Stimulated activated CD4-positive, alpha-beta T cell treated with anti-CD3 and anti-CD28 coated beads, Interleukin-15, amount 100 ng/mL, for 1 hour (primary cell): ENCODE data around the gene MCM6.

Experiments used
- DNase-seq, 2 donors: peaks; one replicate each; pipeline ENCODE4 v3.0.0-alpha.2; 2020; ENCODE audit warnings: low read depth in 1 of 2, low spot score in 1 of 2

Gene MCM6

DNA sequence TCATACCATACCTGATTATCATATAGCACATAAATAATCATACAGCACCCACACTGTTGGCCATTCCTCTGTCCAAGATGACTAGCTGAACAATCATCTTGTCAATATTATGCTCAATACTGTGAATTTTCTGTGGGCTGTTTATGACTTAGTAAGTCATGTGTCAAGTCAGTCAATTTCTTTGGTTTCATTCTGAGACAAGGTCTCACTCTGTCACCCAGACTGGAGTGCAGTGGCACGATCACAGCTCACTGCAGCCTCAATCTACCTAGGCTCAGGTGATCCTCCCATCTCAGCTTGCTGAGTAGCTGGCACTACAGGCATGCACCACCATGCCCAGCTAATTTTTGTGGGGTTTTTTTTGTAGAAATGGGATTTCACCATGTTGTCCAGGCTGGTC is 5.7 kb downstream of the MCM6 start:
- no peak for DNase-seq

DNA sequence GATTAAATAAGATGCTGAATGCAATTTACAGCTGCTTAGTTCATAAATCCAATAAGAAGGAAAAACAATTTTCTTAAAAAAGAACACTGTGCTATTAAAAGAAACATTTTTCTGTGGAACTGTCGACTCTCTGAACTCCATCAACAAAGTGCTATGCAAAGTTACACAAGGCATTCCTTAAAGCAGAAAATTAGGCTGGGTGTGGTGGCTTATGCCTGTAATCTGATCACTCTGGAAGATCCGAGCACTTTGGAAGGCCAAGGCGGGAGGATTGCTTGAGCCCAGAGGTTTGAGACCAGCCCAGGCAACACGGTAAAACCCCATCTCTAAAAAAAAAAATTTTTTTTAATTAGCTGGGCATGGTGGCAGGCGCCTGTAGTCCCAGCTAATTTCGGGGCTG is 13.0 kb downstream of the MCM6 start:
- no peak for DNase-seq

DNA sequence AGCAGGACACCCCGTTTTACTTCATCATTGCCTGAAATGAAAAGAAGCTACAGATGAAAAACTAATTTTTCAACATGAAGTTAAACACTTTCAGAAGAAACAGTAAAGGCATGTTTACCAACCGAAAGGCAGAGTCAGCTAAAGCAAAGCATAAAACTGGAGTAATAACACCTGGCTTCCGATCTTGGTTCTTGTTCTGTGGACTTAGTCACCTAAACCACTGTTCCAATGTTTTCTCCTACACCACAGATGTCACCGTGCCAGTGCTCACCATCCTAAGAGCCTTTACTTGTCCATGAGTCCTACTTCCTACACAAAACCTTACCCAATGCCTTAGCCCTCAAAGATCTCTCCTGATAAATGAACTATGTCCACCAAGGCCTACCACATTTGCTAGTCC is 13.5 kb downstream of the MCM6 start:
- no peak for DNase-seq

DNA sequence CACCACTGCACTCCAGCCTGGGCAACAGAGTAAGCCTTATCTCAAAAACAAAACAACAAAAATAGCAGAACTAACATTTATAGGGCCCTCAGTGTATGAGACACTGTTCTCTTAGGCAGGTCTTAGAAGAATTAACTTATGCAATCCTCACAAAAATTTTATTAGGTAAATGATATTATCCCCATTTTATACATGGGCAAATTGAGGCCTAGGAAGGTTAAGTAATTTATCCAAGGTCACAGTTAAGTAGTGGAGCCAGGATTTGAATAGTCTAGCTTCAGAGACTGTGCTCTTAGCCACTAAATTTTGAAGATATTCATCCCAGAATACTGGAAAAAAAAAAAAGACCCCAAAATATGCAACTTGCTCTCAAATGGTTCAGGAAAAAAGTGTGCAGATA is 22.8 kb downstream of the MCM6 start:
- DNase-seq = no peak

DNA sequence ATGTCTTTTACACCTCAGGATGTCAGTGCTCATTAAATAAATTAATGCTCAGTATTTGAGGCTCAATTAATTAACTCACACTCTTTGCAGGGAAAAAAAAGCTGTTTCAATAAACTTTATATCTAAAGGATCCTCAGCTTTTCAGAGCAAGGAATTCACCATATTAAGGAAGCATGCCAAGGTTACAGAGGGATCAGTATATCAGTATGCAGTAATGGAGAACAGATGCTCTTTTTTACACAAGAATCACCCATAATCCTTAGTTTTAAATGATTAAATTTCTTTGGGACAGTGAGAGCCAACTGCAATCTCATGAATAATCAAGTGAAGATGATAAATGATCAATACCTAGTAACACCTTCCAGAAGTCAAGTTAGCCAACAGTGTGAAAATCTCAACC is 24.4 kb downstream of the MCM6 start:
- no peak for DNase-seq

DNA sequence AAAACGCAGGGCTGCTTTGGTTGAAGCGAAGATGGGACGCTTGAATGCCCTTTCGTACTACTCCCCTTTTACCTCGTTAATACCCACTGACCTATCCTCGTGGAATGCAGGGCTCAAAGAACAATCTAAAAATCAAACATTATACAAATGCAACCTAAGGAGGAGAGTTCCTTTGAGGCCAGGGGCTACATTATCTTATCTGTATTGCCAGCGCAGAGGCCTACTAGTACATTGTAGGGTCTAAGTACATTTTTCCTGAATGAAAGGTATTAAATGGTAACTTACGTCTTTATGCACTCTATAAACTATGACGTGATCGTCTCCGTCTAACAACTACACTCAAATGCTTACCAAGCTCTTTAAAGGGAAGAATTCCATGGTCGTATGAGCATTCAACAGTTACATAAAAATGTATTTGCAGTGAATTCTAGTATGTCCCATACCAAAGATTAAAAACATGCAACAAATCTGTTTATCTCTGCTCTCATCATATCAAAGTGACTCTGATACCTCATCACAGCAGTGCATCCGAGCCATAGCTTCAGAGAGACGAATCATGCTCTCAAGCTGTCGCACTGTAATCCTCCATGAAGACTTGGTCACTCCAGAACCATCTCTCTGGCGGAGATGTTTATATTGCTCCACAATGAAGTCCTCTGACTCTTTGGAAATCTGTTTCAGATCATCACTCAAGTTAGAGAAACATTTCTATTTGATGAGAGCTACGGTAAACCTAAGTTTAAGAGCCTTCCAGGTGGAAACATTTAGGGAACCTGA is 25.2 kb downstream of the MCM6 start:
- no peak for DNase-seq

DNA sequence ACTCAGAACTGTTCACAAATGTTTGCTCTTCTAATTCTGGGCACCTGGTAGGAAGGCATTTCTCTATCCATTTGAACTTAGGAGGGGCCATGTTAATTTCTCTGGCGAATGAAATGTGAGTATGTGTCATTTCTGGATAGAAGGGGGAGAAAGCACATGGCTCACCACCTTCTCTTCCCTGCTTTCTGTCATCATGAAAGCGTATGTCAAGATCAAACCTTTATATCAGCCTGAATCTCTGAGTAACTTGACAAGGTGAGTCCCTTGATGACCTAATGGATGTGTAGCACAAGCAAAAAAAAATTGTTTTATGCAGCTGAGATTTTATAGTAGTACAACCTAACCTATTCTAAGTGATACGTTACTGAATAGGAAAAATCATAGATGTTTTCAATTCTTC is 27.2 kb downstream of the MCM6 start:
- DNase-seq = no peak

DNA sequence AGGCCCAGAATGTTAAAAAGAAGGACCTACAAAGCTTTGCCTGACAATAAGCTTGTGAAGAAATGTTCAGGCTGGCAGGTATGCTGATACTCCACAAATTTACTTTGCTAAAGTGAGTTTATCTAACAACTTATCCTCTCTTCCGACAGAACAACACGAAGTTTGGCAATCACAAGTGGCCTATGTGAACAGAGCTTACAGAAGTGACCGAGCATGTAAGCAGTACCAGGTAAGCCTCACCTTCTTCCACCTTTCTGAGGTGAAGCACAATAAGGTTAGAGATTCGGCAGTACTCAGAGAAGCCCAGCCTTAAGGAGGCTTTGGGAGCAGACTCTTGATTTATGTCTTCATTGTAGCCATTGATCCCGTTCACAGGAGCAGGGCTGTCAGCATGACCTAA is 30.2 kb downstream of the MCM6 start:
- no peak for DNase-seq

DNA sequence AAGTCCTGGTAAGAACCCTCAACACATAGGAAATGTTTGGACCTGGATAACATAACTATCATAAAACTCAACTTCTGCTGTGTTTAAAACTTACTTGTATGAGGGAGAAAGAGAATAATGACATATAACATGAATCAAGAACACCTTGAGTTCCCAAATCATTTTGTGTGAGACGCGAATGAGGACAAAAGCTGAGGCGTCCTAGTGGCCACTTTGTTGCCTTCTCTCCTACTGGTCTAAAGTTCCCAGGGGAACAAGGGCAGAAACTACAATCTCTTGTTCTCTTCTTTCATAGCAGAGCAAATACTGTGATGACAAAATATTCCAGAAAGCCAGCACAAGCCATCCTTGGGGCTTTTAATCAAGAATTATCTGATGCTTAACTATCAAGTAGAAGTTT is 31.0 kb downstream of the MCM6 start:
- DNase-seq = no peak

DNA sequence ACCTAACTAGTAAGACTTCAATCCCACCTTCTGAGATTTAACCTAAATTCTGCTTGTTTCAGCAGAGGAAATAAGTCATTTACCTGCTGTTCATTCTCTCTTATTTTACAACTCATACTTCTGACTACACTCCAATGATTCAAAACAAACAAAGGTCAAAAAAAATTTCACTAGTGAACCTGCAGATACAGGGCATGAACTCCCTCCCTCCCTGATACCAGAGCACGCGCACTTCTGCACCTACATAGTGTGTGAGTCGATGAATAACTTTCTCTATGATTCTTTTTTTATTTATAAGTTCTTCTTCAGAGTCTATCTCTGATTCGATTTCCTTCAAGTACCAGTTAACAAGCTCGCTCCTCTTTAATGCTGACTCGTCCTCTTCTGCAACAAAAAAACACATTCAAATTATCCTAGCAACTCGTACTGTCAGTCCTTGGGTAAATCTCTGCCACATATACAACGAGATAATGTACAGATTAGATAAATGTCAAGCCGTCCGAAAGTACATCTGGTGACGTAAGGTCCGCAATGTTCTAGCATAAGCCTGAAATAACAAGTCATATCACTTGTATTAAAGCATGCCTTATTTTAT is 31.8 kb downstream of the MCM6 start:
- DNase-seq = no peak

DNA sequence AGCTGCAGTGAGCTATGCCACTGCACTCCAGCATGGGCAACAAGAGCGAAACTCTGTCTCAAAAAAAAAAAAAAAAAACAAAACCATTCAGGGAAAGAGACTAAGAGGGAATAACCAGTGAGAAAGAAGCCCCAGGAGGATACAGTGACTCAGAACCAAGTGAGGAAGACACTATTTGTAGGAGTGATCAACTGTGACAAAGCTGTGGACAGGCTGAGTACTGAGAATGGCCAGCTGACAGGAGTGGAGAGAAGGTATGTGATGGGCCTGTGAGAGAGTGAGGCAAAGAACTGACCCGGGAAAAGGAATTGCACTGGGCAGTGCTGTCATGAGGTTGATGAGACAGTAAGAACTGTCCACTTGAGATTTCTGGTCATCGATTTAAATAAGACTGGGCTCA is 32.6 kb downstream of the MCM6 start:
- DNase-seq = no peak

DNA sequence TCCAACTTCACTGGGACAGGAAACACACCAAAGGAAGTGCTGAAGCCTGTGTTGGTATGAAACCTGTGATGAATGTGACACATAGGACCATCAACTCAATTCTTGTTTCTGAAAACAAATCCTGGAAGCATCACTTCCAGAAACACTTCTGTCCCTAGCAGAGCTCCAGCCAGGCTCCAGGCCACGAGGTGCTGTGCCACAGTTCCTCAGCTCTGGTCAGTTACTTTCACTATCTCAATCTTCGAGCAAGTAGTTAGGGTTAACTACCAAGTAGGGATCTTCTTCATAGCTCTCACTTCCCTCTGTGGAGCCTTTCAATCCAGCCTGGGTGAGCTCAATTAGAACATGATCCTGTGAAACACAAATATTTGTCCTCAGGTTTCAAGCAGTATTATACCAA is 35.6 kb downstream of the MCM6 start:
- DNase-seq = no peak

DNA sequence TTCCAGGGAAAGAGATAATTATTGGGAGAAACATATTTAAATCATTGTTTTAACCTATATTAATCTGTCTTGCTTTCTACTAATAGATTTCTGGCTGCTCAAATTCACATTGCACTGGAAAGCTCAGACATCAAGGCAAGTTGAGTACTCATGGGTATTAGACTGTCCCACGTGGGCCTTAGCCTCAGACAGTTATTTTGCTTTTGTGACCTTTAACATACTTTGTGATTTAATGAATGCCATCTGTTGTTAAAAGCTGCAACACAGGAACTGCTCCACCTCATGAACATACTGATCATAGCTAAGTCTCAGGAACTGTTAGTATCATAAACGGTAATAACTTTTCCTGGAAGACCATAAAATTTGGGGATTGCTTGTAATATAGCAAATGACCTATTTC is 36.5 kb downstream of the MCM6 start:
- DNase-seq = no peak

DNA sequence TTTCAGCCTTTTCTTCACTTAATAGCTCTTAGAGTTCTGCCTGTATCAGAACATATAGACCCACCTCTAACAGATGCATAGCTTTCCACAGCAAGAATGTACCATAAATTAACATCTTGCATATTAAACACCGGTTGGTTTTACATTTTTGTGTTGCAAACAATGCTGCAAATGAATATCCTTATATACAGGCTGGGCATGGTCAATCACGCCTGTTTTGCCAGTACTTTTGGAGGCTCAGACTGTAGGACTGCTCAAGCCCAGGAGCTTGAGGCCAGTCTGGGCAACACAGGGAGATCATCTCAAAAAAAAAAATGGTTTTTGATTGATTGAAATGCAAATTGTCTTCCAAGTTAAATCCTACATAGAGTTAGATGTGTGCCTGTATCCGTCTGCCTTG is 37.7 kb downstream of the MCM6 start:
- no peak for DNase-seq

DNA sequence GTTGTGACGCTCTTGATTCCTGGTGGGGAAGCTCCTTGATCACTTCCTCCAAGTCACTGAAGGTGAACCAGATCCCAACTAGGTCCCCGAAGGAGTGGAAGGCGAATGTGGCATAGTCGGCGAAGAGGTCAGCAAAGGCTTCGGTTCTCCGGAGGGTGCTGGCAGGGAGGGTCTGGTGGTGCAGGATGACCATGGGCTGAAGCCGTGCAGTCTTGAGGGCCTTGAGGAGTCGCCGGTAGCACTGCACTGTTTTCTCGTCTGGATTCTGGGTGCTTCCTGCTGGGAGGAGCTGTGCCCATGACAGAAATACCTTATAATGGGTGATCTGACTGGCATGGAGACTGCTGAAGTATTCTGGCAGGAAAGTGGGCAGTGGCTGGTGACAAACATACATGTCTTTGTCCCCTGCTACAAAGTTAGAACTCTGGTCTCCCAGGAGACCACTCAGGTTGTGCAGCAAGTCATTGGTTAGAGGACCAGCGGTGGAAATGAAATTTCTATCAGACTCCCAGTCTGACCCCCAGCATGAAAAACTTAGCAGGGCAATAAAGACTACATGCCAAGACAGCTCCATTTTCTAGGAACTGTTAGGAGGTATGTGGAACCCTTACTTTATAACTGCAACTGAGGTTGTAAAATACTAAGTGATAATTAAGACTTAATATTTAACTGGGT is 39.5 kb downstream of the MCM6 start, which contains the start of gene LCT:
LCT (minus strand) TSS at position 589 of the 675 bp plus-strand sequence; CDS start at position 574, 15 bp downstream.
- no peak for DNase-seq

DNA sequence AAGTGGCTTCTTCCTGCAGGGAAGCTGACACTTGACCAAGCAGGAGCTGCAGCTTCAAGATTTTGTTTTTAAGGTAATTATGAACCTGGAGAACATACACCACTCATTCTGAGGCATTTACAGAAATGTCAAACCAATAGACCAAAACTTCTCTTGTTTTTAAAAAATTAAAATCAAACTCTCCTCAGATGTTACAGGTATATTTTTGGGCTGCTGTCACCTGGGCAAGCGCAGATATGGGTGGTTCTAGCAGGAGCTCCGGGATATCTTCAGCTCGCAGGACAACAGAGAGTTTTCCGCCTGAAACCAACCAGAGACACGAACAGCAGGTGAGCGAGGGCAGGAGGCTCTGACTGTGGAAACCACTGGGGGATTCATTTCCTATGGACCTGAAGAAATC is 43.4 kb downstream of the MCM6 start:
- DNase-seq = no peak

DNA sequence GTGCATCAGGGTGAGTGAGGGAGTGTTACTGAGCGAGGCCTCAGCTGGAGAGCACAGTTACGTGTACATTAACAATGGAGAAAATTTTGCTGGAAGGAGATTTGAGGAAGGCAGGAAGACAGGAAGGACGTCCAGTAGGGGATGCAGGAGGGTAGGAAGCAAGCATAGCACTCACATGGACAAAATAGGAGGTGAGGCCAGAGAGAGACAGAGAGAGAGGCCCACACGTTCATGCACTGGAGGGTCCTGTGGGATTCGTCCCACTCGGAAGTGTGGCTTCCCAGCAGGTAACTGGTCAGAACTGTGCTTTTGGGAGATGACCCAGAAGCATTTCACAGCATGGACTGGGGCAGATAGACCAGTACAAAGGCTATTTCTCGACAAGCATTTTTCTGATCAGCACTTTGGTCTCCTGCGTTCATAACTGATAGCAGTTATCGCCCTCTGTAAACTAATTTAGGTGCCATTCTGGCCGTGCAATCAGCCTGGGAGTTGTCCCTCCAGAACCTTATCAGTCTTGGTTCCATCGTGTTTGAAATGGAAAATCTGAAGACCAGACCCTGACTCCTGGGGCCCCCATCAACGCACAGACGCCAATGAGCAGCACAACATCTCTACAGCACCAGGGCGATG is 44.9 kb downstream of the MCM6 start:
- DNase-seq = no peak

DNA sequence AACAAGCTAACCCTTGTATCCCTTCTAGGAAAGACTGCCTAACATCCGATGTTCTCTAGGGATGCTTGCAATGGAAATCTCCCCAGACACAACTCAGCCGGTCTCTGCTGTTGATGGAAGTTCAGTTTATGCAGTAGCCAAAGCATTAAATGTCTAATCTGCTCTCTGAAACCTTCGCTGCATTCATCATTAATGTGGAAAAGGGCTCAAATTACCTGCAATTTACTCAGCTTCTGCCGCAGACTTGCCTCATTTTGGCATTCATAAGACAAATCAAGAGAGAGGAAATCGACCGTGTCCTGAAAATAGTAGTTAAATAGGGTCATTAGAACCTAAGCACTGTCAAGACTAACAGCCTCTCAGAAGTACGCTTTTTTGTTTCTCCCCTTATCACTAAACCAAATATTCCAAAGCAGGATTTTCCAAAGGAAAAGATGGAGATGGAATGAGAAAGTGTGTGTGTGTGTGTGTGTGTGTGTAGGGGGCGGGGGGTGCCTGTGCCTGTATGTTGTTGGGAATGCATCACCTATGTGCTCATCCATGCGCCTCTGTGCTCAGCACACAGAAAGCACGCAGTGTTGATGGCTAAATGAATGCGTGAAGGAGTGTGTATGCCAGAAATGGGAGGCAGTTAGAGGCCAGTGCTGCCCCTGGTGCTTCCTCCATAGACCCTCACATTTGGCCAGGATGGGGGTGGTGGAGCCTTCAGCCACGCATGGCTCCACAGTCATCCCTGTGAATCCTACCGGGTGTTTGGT is 46.7 kb downstream of the MCM6 start:
- DNase-seq = no peak

DNA sequence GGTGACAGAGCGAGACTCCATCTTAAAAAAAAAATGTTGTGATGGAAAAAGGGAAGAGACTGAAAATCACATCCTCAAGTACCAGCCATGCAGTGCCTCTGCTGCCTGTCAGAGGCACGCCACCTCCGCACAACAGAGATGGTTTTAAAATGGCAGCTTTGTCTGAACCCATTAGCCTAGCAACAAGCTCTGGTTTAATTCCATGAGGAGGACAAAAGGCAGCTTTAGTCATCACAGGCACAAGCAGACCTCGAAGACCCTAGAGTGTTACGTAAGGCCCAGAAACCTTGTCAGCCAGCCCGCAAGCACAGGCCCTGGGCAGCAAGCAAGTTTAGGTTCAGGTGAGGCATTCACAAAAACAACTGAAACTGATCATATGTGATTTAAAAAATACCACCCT is 49.7 kb downstream of the MCM6 start:
- no peak for DNase-seq

DNA sequence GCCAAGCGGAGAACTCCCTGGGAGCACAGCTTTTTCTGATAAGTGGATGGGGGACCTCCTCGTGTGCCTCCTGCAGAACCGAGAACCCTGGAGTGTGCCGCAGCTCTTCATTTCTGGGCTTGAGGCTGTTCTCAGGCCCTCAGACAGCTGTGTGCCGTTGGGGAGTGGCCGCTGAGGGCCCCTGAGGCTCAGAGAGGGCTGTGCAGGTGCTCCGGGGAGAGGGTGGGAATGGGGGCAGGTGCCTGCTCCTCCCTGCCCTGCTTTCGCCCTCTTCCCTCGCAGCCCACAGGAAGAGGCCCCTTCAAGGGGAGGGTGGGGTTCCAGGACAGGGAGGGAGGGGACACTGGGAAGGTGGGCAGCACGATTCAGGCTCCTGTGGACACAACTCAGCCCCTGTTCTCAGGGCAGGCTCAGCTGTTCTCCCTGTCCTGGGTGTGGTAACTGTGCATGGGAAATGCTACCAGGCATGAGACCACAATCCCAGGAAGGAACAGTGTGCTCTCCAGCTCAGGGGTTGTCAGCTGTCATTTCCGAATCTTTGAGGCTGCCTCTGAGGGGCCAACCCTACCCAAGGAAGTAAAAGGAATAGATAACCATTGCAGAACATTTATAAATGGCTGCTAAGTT is 50.6 kb downstream of the MCM6 start:
- no peak for DNase-seq

DNA sequence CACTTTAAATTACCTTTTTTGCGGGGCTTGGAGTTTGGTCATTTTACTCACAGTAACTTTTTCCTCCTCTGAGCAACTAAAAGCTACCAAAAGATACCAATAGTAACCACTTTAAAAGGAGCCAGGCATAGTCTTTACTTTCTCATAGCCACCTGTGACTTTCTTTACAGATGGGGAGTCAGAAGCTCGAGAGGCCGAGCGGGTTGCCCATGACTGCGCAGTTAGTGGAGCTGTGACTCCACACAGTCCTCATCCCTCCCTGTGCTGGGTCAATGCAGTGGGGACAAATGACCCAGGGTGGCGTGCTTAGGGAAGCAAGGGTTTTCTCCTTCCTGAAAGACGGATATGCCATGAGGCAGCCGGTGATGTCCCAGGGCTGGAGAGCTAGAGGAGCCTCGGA is 51.1 kb downstream of the MCM6 start:
- DNase-seq = no peak
